HEK293 (cell line): ENCODE data around the gene VRK2.

Source experiments
- AEBP2 ChIP-seq: fragments of 450-650 bp; formaldehyde crosslinking; IDR thresholded peaks from 2 replicates; pipeline ENCODE4 v1.5.1; 2016; ENCODE audit warnings: missing biosample characterization, missing genetic modification characterization, borderline replicate concordance
- GLI2 ChIP-seq: fragments of 450-650 bp; formaldehyde crosslinking; IDR thresholded peaks from 2 replicates; pipeline ENCODE4; 2017; ENCODE audit warnings: missing biosample characterization, missing genetic modification characterization, low read depth, borderline replicate concordance
- GLI4 ChIP-seq: fragments of 450-650 bp; formaldehyde crosslinking; IDR thresholded peaks from 2 replicates; pipeline ENCODE4 v1.5.1; 2016; ENCODE audit warnings: missing biosample characterization, missing genetic modification characterization
- HOXA7 ChIP-seq: sonication (generic); formaldehyde crosslinking; IDR thresholded peaks from 2 replicates; pipeline ENCODE4 v1.8.1; 2022; ENCODE audit warnings: missing genetic modification reagents, borderline replicate concordance
- KLF10 ChIP-seq: fragments of 450-650 bp; IDR thresholded peaks from 2 replicates; pipeline ENCODE4 v1.5.1; 2018; ENCODE audit warnings: missing biosample characterization, mild to moderate bottlenecking, missing genetic modification characterization
- MZF1 ChIP-seq: fragments of 450-650 bp; formaldehyde crosslinking; IDR thresholded peaks from 2 replicates; pipeline ENCODE4 v1.5.1; 2017; ENCODE audit warnings: missing biosample characterization, missing genetic modification characterization, borderline replicate concordance
- PATZ1 ChIP-seq: fragments of 450-650 bp; formaldehyde crosslinking; IDR thresholded peaks from 2 replicates; pipeline ENCODE4 v1.5.1; 2016; ENCODE audit warnings: missing biosample characterization, missing genetic modification characterization
- PRDM10 ChIP-seq: fragments of 450-650 bp; formaldehyde crosslinking; IDR thresholded peaks from 2 replicates; pipeline ENCODE4 v1.5.1; 2016; ENCODE audit warnings: missing biosample characterization, missing genetic modification characterization
- RBAK ChIP-seq: fragments of 450-650 bp; formaldehyde crosslinking; IDR thresholded peaks from 2 replicates; pipeline ENCODE4 v1.5.1; 2016; ENCODE audit warnings: missing biosample characterization, missing genetic modification characterization
- SETDB1 ChIP-seq: IDR thresholded peaks from one replicate; pipeline ENCODE4 v1.6.1; 2017; ENCODE audit warnings: mild to moderate bottlenecking, low read length, moderate library complexity, mixed read lengths; ENCODE audit not compliant: insufficient read length
- ZBTB44 ChIP-seq: fragments of 450-650 bp; IDR thresholded peaks from 2 replicates; pipeline ENCODE4 v1.5.1; 2018; ENCODE audit warnings: missing biosample characterization, mild to moderate bottlenecking, missing genetic modification characterization
- ZFP3 ChIP-seq: fragments of 450-650 bp; formaldehyde crosslinking; IDR thresholded peaks from 2 replicates; pipeline ENCODE4 v1.5.1; 2016; ENCODE audit warnings: low read depth, missing biosample characterization, missing genetic modification characterization
- ZNF2 ChIP-seq: fragments of 450-650 bp; formaldehyde crosslinking; IDR thresholded peaks from 2 replicates; pipeline ENCODE4 v1.5.1; 2016; ENCODE audit warnings: missing biosample characterization, missing genetic modification characterization
- ZNF266 ChIP-seq: fragments of 450-650 bp; formaldehyde crosslinking; IDR thresholded peaks from 2 replicates; pipeline ENCODE4 v1.5.1; 2016; ENCODE audit warnings: missing biosample characterization, missing genetic modification characterization, low read depth
- ZNF292 ChIP-seq: fragments of 450-650 bp; formaldehyde crosslinking; IDR thresholded peaks from 2 replicates; pipeline ENCODE4 v1.5.1; 2016; ENCODE audit warnings: low read depth, missing biosample characterization, missing genetic modification characterization, borderline replicate concordance
- ZNF416 ChIP-seq: fragments of 450-650 bp; formaldehyde crosslinking; IDR thresholded peaks from 2 replicates; pipeline ENCODE4 v1.5.1; 2016; ENCODE audit warnings: missing biosample characterization, missing genetic modification characterization
- ZNF449 ChIP-seq: fragments of 450-650 bp; formaldehyde crosslinking; IDR thresholded peaks from 2 replicates; pipeline ENCODE4 v1.5.1; 2017; ENCODE audit warnings: missing biosample characterization, mild to moderate bottlenecking, missing genetic modification characterization, moderate library complexity
- ZNF518A ChIP-seq: fragments of 450-650 bp; formaldehyde crosslinking; conservative IDR thresholded peaks from 2 replicates; pipeline ENCODE4 v1.5.1; 2016; ENCODE audit warnings: low read depth, missing biosample characterization, missing genetic modification characterization
- ZNF580 ChIP-seq: fragments of 450-650 bp; formaldehyde crosslinking; IDR thresholded peaks from 2 replicates; pipeline ENCODE4 v1.5.1; 2016; ENCODE audit warnings: missing biosample characterization, missing genetic modification characterization
- ZNF639 ChIP-seq: fragments of 450-650 bp; formaldehyde crosslinking; IDR thresholded peaks from 2 replicates; pipeline ENCODE4 v1.5.1; 2016; ENCODE audit warnings: missing biosample characterization, missing genetic modification characterization

Gene VRK2

GRCh38 chr2:58046585-58047372 lies at the start of gene VRK2 (continued):
- TF ChIP-seq KLF10 (tag by site-specific recombination): peak; percentile 61; the same call in 1 of the 2 replicates
- no peak for TF ChIP-seq ZNF518A (tag by site-specific recombination)
- TF ChIP-seq ZBTB44 (tag by site-specific recombination): no peak
- TF ChIP-seq SETDB1: no peak
- TF ChIP-seq HOXA7 (CRISPR knock-in tag): no peak
- no peak for TF ChIP-seq GLI2 (tag by site-specific recombination)
- TF ChIP-seq PATZ1 (tag by site-specific recombination): peak; percentile 79
- peak; percentile 69; the same call in 1 of the 2 replicates for TF ChIP-seq ZNF2
- no peak for TF ChIP-seq AEBP2 (tag by site-specific recombination)
- peak; percentile 59; the same call in 1 of the 2 replicates for TF ChIP-seq PRDM10 (tag by site-specific recombination)
- no peak for TF ChIP-seq ZFP3 (tag by site-specific recombination)
- no peak for TF ChIP-seq RBAK
- no peak for TF ChIP-seq ZNF266
- TF ChIP-seq MZF1: no peak
- TF ChIP-seq ZNF416 (tag by site-specific recombination): no peak
- no peak for TF ChIP-seq GLI4 (tag by site-specific recombination)
- TF ChIP-seq ZNF580 (tag by site-specific recombination): no peak
- peak; percentile 76 for TF ChIP-seq ZNF449 (tag by site-specific recombination)
- TF ChIP-seq ZNF292 (tag by site-specific recombination): no peak
- no peak for TF ChIP-seq ZNF639
